Prostate gland (tissue), 2 donors: ENCODE data around the gene SMIM8.

ENCODE experiments used
- CTCF ChIP-seq, 4 experiments: fragments of 200-600 bp in 2 of 4; fragments of 450-650 bp in 2 of 4; sonication (generic) in 2 of 4; IDR thresholded peaks; 1 replicate in 3 of 4; 2 replicates in 1 of 4; pipeline ENCODE4 v1.5.1; 2016 to 2019; ENCODE audit warnings: antibody characterized with exemption in 4 of 4, mild to moderate bottlenecking in 2 of 4, moderate library complexity in 2 of 4
- POLR2A ChIP-seq: fragments of 450-650 bp; IDR thresholded peaks from one replicate; pipeline ENCODE4 v1.6.1; 2016; ENCODE audit warnings: antibody characterized with exemption, mild to moderate bottlenecking
- POLR2AphosphoS5 ChIP-seq: sonication (generic); formaldehyde crosslinking; IDR thresholded peaks from one replicate; pipeline ENCODE4 v1.6.1; 2017; ENCODE audit warnings: antibody characterized with exemption

- TF ChIP-seq POLR2A: no peak
- no peak for TF ChIP-seq POLR2AphosphoS5
- no peak for TF ChIP-seq CTCF (IDR thresholded peaks at IDR 0.05)
These were observed 13.4 kb upstream of the SMIM8 start for GRCh38 chr6:87308970-87309369.
